HEK293 (cell line): ENCODE measurements around the gene NSUN3.

Experiments used
- CTCF ChIA-PET: fragments of 350-600 bp; formaldehyde crosslinking; extraction: SDS; loops from one replicate; lab custom pipeline; 2021; ENCODE audit warnings: antibody characterized with exemption; lab: Yijun Ruan, JAX
- POLR2A ChIA-PET: fragments of 300-600 bp; formaldehyde crosslinking; extraction: SDS; loops from one replicate; lab custom pipeline; 2020; ENCODE audit warnings: antibody characterized with exemption, inconsistent platforms; lab: Yijun Ruan, JAX
- H3K27ac ChIP-seq: fragments of 200-500 bp; sonication (Bioruptor generic); 2 replicates; pipeline ENCODE4 v1.5.1; 2014; ENCODE audit warnings: low read depth, low read length, control low read depth, inconsistent platforms; ENCODE audit errors: extremely low read depth
- H3K36me3 ChIP-seq, 2 experiments: fragments of 200-500 bp in 1 of 2; sonication (Bioruptor generic) in 1 of 2; 1 replicate in 1 of 2; 2 replicates in 1 of 2; pipeline ENCODE4 v1.5.1; 2014 to 2017; ENCODE audit warnings: inconsistent platforms in 2 of 2, low read length in 2 of 2; ENCODE audit not compliant: control insufficient read depth in 2 of 2, insufficient read depth in 1 of 2
- H3K4me1 ChIP-seq: fragments of 200-500 bp; sonication (Bioruptor generic); 2 replicates; pipeline ENCODE4 v1.5.1; 2014; ENCODE audit warnings: mild to moderate bottlenecking, low read length, inconsistent platforms; ENCODE audit not compliant: control insufficient read depth, insufficient read depth
- H3K4me3 ChIP-seq: 2 replicates; pipeline ENCODE4 v1.5.1; 2011; ENCODE audit warnings: low read depth, mild to moderate bottlenecking, control low read depth, low read length, moderate library complexity
- H3K9me3 ChIP-seq: fragments of 200-500 bp; sonication (Bioruptor generic); 2 replicates; pipeline ENCODE4 v1.5.1; 2014; ENCODE audit warnings: low read depth, low read length, inconsistent platforms; ENCODE audit not compliant: control insufficient read depth, insufficient read depth
- ZNF112 ChIP-seq: fragments of 450-650 bp; formaldehyde crosslinking; IDR thresholded peaks from 2 replicates; pipeline ENCODE4 v1.5.0; 2017; ENCODE audit warnings: missing biosample characterization, missing genetic modification characterization
- ZNF175 ChIP-seq: fragments of 450-650 bp; formaldehyde crosslinking; IDR thresholded peaks from 2 replicates; pipeline ENCODE4 v1.5.1; 2016; ENCODE audit warnings: missing biosample characterization, missing genetic modification characterization
- ZNF571 ChIP-seq: fragments of 450-650 bp; formaldehyde crosslinking; IDR thresholded peaks from 2 replicates; pipeline ENCODE4 v1.5.0; 2017; ENCODE audit warnings: missing biosample characterization, missing genetic modification characterization
- TF ChIP-seq, protein P1 (sequence below): fragments of 450-650 bp; formaldehyde crosslinking; IDR thresholded peaks from 2 replicates; pipeline ENCODE4 v1.5.1; 2016; ENCODE audit warnings: missing biosample characterization, missing genetic modification characterization
- TF ChIP-seq, protein P2 (sequence below): fragments of 450-650 bp; formaldehyde crosslinking; IDR thresholded peaks from 2 replicates; pipeline ENCODE4 v1.5.1; 2016; ENCODE audit warnings: missing biosample characterization, missing genetic modification characterization
- TF ChIP-seq, protein P3 (sequence below): fragments of 450-650 bp; formaldehyde crosslinking; IDR thresholded peaks from 2 replicates; pipeline ENCODE4 v1.5.1; 2016; ENCODE audit warnings: missing biosample characterization, missing genetic modification characterization

Gene NSUN3

DNA sequence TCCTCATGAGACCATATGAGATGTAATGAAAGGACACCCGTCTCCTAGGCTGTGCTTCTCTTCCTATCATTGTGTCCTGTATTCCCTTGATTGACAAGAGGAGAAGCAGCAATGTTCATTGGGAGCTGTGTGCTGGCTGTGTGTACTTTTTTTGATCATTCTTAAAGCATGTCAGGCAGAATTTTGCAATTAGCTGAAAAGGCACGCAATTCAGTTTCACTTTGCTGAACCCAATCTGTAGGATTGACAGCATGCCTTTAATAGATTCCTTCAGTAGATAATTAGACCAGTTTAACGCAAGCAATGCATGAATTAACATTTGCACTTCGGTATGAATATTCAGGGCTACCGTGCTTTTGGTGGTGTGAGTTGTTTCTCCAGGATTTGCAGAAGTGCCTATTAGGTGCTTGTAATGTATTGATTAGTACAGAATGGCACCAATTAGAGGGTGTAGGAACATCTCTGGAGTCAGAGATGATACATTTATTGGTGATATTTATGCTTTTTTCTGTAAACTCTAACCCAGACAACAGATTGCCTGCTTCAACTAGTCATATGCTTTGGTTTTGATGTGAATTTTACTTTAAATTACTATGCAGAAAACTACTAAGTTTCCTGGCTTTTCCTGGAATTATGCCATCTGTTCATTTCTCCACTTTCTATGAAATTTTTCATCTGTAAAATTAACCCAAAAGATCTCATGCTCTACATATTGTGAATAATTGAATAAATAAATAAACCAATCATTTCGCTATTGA, 114.3 kb downstream of the NSUN3 start:
- no peak overlapping the region for H3K4me3 ChIP-seq
- ChIA-PET CTCF (interaction anchor here (0.6 kb wide), 1 partner anchor 53 kb away, joined by 3 read pairs; no protein-coding TSS in a partner anchor), POLR2A (no interaction called here)
- no peaks in the 10 kb centered on the region for H3K9me3 ChIP-seq
- H3K36me3 ChIP-seq, result no peaks in the 10 kb centered on the region
- peaks cover 14% of the 10 kb centered on the region; the same call in 1 of the 2 replicates for H3K4me1 ChIP-seq
- no peak for TF ChIP-seq ZNF112 (tag by site-specific recombination)
- TF ChIP-seq, protein P1, sequence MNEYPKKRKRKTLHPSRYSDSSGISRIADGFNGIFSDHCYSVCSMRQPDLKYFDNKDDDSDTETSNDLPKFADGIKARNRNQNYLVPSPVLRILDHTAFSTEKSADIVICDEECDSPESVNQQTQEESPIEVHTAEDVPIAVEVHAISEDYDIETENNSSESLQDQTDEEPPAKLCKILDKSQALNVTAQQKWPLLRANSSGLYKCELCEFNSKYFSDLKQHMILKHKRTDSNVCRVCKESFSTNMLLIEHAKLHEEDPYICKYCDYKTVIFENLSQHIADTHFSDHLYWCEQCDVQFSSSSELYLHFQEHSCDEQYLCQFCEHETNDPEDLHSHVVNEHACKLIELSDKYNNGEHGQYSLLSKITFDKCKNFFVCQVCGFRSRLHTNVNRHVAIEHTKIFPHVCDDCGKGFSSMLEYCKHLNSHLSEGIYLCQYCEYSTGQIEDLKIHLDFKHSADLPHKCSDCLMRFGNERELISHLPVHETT (tag by site-specific recombination), result no peak
- TF ChIP-seq, protein P2, sequence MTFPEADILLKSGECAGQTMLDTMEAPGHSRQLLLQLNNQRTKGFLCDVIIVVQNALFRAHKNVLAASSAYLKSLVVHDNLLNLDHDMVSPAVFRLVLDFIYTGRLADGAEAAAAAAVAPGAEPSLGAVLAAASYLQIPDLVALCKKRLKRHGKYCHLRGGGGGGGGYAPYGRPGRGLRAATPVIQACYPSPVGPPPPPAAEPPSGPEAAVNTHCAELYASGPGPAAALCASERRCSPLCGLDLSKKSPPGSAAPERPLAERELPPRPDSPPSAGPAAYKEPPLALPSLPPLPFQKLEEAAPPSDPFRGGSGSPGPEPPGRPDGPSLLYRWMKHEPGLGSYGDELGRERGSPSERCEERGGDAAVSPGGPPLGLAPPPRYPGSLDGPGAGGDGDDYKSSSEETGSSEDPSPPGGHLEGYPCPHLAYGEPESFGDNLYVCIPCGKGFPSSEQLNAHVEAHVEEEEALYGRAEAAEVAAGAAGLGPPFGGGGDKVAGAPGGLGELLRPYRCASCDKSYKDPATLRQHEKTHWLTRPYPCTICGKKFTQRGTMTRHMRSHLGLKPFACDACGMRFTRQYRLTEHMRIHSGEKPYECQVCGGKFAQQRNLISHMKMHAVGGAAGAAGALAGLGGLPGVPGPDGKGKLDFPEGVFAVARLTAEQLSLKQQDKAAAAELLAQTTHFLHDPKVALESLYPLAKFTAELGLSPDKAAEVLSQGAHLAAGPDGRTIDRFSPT (tag by site-specific recombination), result no peak
- TF ChIP-seq ZNF571 (tag by site-specific recombination), result no peak
- TF ChIP-seq ZNF175, result no peak
- TF ChIP-seq, protein P3, sequence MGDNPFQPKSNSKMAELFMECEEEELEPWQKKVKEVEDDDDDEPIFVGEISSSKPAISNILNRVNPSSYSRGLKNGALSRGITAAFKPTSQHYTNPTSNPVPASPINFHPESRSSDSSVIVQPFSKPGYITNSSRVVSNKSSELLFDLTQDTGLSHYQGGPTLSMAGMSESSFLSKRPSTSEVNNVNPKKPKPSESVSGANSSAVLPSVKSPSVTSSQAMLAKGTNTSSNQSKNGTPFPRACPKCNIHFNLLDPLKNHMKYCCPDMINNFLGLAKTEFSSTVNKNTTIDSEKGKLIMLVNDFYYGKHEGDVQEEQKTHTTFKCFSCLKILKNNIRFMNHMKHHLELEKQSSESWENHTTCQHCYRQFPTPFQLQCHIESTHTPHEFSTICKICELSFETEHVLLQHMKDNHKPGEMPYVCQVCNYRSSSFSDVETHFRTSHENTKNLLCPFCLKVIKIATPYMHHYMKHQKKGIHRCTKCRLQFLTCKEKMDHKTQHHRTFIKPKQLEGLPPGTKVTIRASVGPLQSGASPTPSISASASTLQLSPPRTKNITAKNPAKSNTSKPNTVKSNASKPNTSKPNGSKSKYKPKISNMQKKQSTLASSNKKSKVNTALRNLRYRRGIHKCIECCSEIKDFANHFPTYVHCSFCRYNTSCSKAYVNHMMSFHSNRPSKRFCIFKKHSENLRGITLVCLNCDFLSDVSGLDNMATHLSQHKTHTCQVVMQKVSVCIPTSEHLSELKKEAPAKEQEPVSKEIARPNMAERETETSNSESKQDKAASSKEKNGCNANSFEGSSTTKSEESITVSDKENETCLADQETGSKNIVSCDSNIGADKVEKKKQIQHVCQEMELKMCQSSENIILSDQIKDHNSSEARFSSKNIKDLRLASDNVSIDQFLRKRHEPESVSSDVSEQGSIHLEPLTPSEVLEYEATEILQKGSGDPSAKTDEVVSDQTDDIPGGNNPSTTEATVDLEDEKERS (tag by site-specific recombination), result no peak
- no peak overlapping the region for H3K27ac ChIP-seq
